NB4 (cell line): ENCODE results near the gene SCFD2.

Experiments used
- POLR2A ChIP-seq: IDR thresholded peaks from 2 replicates; pipeline ENCODE4 v1.6.1; 2011; ENCODE audit warnings: mild to moderate bottlenecking; ENCODE audit not compliant: insufficient read length; ENCODE audit errors: extremely low read depth
- TF ChIP-seq, protein P1 (sequence below): IDR thresholded peaks from one replicate; pipeline ENCODE4 v1.5.1; 2012; ENCODE audit warnings: low read depth, low read length
- TF ChIP-seq, protein P2 (sequence below): IDR thresholded peaks from 2 replicates; pipeline ENCODE4 v1.6.1; 2011; ENCODE audit warnings: low read depth, low read length

DNA sequence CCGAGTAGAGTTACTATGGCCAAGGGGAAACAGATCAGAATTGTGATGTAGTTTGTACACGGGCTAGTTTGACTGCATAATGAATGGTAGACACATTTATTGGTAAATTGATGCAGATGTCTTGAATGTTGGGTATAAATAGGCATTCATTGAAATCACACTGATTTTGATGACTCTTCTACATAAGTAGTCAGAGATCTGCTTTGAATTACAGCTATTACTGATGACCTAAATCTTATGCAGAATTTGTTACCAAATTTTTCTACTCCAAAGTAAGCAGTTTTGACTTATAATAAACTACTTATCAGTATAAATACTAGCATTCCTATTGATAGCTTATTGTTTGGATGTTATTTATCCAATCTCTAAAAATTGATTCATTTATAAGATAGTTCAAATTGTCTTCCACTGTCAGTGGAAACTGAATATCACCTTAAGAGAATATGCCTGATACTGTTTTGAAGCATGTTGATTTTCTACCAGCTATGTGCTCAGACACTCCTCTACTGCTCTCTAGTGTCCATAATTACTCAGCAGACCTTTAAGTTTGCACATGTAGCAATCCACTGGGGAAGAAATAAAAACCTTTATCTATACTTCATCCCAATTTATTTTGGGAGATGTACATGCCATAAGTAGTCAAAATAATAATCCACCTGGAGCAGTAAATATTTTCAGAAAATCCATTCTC lies 383.5 kb downstream of the SCFD2 start:
- TF ChIP-seq, protein P1, sequence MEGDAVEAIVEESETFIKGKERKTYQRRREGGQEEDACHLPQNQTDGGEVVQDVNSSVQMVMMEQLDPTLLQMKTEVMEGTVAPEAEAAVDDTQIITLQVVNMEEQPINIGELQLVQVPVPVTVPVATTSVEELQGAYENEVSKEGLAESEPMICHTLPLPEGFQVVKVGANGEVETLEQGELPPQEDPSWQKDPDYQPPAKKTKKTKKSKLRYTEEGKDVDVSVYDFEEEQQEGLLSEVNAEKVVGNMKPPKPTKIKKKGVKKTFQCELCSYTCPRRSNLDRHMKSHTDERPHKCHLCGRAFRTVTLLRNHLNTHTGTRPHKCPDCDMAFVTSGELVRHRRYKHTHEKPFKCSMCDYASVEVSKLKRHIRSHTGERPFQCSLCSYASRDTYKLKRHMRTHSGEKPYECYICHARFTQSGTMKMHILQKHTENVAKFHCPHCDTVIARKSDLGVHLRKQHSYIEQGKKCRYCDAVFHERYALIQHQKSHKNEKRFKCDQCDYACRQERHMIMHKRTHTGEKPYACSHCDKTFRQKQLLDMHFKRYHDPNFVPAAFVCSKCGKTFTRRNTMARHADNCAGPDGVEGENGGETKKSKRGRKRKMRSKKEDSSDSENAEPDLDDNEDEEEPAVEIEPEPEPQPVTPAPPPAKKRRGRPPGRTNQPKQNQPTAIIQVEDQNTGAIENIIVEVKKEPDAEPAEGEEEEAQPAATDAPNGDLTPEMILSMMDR: peak; percentile 54
- TF ChIP-seq POLR2A: no peak
- TF ChIP-seq, protein P2, sequence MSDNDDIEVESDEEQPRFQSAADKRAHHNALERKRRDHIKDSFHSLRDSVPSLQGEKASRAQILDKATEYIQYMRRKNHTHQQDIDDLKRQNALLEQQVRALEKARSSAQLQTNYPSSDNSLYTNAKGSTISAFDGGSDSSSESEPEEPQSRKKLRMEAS: no peak
